GM21515 (cell line): Measurements from ENCODE around the gene PRKCZ.
"Not testable (repeated sequence)": the region's sequence is repeated elsewhere in the genome, so short reads cannot be mapped to it uniquely, and the experiment has no call there.

Source experiments
- ATAC-seq: cut with Tn5 transposase; IDR thresholded peaks from one replicate; pipeline ENCODE4 v1.9.1; 2021; ENCODE audit not compliant: unreplicated experiment

PRKCZ gene

DNA sequence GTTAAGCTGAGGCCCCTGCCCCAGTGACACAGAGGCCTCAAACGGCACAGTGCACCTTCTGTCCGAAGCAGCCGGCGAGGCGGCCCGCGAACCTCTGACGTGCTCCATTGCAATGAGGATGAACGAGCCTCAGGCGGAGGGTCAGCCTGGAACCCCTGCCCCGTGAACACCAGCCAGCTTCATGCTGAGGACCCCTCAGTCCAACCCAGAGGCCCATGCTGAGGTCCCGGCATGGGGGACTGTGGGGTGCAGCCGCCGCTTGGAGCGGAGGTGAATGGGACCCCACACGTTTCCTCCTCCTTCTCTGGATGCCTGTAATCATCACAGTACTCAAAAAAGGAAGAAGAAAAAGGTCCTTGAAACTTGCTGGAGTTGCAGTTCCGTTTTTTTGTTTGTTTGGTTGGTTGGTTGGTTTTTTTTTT lies 62.1 kb downstream of the PRKCZ start:
- no peak for ATAC-seq

- no peak for ATAC-seq
These were observed 63.5 kb downstream of the PRKCZ start for GRCh38 chr1:2113620-2114135.

DNA sequence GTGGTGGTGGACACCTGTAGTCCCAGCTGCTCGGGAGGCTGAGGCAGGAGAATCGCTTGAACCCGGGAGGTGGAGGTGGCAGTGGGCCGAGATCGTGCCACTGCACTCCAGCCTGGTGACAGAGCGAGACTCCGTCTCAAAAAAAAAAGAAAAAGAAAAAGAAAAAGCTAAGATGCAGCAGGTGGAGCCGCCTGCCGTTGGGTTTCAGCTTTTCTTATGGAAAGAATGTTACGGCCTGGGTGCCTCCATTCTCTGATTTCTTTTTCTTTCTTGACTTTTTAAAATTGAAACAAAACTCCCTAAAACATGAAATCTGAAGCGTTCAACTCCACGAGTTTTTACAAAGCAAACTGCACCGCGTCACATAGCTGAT lies 64.4 kb downstream of the PRKCZ start:
- not testable (repeated sequence) for ATAC-seq

DNA sequence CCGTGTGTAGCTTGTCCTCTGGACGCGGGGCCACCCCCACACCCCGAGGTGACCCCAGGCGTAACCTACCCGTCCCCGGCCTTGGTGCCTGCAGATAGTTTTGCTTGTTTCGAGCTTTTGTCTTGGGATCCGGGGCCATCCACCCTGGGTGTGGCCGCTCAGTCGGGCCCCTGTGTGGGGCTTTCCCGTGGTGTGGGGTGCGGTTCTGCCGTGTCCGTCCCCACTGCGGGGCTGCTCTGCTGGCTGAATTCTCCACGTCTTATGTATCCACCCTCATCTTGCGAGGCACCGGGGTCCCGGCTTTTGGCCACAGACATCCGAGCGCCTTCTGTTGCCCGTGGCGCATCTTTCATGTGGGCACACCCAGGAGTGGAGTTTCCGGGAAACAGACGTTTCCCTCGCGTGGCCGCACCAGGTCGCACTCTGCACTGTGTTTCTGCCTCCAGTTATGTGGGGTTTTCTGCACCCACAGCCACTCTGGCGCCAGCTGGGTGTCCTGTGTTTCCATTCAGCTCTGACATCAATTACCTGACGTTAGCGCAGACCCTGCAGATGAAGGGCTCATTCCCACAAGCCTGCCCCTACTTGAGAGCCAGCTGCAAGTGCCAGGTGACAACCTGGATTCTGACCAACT lies 64.9 kb downstream of the PRKCZ start:
- no peak for ATAC-seq

DNA sequence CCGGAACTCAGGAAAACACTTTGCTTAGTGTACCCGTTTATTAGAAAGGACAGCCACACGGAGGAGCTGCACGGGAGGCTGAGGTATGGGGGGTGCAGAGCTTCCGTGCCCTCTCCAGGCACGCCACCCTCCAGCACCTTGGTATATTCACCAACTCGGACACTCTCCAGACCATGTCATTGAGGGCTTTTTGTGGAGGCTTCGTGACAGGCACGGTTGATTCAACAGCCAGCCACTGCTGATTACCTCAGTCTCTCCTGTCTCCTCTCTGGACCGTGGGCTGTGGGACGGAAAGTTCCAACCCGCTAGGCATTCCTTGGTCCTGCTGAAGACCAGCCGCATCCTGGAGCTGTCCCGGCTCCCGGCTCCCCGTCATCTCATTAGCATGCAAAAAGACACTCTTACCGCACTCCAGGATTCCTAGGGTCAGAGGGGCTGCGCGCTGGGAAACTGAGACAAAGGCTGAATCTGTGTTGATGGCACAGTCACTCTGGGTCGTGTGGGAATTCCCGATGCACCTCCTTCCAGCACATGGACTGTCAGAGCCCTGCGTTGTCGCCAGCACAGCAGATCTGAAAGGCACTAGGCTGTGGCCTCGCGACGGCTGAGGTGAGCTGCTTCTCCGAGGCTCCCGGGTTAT lies 65.6 kb downstream of the PRKCZ start:
- no peak for ATAC-seq

GRCh38 chr1:2119886-2120285 lies 69.7 kb downstream of the PRKCZ start:
- ATAC-seq, result no peak

DNA sequence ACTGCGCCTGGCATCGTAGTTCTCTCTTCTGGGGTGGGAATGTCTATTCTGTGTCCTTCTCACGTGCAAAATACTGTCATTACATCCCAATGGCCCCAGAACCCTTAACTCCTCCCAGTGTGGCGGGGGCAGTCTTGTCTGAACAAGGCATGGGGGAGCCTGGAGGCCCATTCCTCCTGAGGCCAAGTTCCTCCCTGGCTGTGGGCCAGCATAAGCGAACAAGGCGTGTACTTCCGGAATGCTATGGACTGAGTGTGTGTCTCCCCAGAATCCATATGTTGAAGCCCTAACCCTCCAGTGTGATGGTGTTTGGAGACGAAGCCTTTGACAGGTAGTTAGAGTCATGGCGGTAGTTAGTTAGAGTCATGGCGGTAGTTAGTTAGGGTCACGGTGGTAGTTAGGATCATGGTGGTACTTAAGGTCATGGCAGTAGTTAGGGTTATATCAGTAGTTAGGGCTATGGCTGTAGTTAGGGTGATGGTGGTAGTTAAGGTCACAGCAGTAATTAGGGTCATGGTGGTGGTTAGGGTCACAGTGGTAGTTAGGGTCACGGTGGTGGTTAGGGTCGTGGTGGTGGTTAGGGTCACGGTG lies 71.0 kb downstream of the PRKCZ start:
- ATAC-seq, result no peak

- ATAC-seq, result not testable (repeated sequence)
These were observed 71.6 kb downstream of the PRKCZ start for GRCh38 chr1:2121794-2122193.

DNA sequence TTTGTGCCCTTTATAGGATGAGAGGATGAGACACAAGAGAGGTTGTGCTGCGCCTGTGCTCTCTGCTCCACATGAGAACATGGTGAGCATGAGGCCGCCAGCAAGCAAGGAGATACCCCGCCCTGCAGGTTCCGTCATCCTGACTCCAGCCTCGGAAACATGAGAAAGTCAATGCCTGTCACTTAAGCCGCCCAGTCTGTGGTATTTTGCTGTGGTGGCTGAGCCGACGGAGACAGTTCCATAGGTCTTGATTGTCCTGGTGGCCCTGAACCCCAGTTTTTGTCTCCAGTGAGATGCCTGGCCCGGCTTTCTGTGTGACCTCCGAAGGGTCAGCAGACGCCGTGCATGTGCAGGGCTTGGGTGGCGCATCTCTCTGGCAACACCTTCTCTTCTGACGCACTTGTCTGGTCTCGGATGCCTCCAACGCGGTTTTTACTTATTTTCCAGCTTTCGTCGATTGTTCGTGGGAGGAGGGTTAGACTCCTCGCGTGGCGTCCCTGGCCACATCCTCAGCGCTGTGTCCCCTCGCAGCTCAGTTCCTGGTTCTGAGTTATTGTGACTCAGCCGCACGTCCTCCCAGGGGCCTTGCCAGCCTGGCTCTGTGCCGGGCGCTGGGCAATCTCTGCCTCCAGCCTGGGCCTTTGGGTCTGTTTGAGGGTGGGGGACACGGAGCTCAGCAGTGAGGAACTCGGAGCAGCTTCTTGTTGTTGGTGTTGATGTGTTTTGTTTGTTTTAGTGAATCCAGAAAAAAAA lies 74.4 kb downstream of the PRKCZ start:
- no peak for ATAC-seq

- ATAC-seq, result no peak
These were observed 75.4 kb downstream of the PRKCZ start for GRCh38 chr1:2125350-2126211.

- ATAC-seq, result no peak
These were observed 76.3 kb downstream of the PRKCZ start for GRCh38 chr1:2126331-2127186.

- no peak for ATAC-seq
These were observed 77.3 kb downstream of the PRKCZ start for GRCh38 chr1:2127187-2128145.

- ATAC-seq, result no peak
These were observed 78.1 kb downstream of the PRKCZ start for GRCh38 chr1:2128189-2128901.

DNA sequence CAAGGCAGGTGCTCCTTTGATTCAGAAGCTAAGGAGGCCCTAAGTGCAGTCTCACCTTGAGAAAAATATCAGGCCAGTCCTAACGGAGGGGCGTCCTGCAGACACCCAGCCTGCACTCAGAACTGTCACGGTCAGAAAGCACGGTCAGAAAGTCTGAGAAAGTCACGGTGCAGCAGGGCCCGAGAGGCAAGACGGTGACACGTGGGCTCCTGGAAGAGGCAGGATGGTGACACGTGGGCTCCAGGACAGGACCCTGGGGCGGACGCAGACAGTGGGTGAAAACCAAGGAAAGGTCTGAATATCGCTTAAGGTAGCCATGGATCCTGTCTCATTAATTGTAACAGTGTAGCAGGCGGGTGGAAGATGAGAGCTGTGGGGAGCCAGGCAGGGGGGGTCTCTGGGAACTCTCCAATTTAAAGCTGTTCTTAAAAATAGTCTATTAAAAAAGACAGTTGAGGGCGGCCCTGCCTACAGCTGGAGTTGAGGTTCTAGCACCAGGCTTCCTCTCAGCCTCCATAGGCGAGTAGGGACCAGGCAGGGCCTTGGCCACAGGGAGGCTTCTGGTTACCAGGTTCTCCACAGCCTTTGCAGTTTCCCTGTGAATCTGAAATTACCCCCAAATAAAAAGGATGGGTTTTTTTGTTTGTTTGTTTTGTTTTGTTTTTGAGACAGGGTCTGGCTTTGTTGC lies 79.2 kb downstream of the PRKCZ start:
- ATAC-seq, result no peak

- ATAC-seq, result no peak
These were observed 79.9 kb downstream of the PRKCZ start for GRCh38 chr1:2130156-2130555.

DNA sequence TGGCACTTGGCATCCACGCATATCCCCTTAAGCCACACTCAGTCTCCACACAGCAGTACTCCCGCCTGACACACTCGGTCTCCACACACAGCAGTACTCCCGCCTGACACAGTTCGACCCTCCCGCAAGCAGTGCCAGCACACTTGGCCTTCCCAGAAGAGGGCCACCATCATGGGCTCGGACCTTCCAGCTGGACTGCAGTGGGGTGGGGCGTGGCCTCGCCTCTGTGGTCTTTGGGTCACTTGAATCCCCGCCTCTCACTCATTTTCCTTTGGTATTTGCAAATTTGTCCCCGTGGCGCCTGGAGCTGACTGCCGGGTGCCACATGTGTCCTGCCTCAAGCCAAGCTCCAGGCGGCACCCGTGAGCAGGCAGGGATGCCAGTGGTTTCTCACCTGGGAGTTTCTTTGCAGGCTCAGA lies 80.7 kb downstream of the PRKCZ start:
- ATAC-seq, result no peak
